WERI-Rb-1 (cell line): ENCODE data around the gene PLA2G7.
A peak's percentile ranks its signal among the peaks of the same experiment; 100 is the strongest.

Experiments
- DNase-seq: peaks from one replicate; pipeline ENCODE4 v3.0.0-alpha.2; 2020
- H3K27ac ChIP-seq: fragments of 250-450 bp; sonication (Bioruptor Pico); 2 replicates; pipeline ENCODE4 v1.5.1; 2020; ENCODE audit warnings: mild to moderate bottlenecking, moderate library complexity
- H3K27me3 ChIP-seq: fragments of 250-450 bp; sonication (Bioruptor Pico); 2 replicates; pipeline ENCODE4 v1.5.1; 2021; ENCODE audit warnings: mild to moderate bottlenecking, low read depth, moderate library complexity; ENCODE audit not compliant: insufficient read depth, severe bottlenecking
- H3K36me3 ChIP-seq: fragments of 250-450 bp; sonication (Bioruptor Pico); 2 replicates; pipeline ENCODE4 v1.5.1; 2020; ENCODE audit warnings: mild to moderate bottlenecking, moderate library complexity
- H3K4me3 ChIP-seq: 2 replicates; pipeline ENCODE4 v1.5.1; 2011; ENCODE audit warnings: low read depth, mild to moderate bottlenecking, control low read depth, low read length
- H3K9me3 ChIP-seq: fragments of 250-450 bp; sonication (Bioruptor Pico); 2 replicates; pipeline ENCODE4 v1.5.1; 2021; ENCODE audit warnings: mild to moderate bottlenecking, moderate library complexity; ENCODE audit not compliant: severe bottlenecking
- TF ChIP-seq, protein P1 (sequence below): IDR thresholded peaks from 2 replicates; pipeline ENCODE4 v1.5.1; 2011; ENCODE audit warnings: low read depth, mild to moderate bottlenecking, control low read depth, inconsistent platforms, low read length

Gene PLA2G7

GRCh38 chr6:46688966-46689335 lies 46.2 kb downstream of the PLA2G7 start:
- Histone ChIP-seq H3K27me3 (no peaks in the 10 kb centered on the region), H3K27ac (no peak overlapping the region), H3K36me3 (no peaks in the 10 kb centered on the region), H3K4me3 (no peak overlapping the region), H3K9me3 (no peaks in the 10 kb centered on the region)
- TF ChIP-seq, protein P1, sequence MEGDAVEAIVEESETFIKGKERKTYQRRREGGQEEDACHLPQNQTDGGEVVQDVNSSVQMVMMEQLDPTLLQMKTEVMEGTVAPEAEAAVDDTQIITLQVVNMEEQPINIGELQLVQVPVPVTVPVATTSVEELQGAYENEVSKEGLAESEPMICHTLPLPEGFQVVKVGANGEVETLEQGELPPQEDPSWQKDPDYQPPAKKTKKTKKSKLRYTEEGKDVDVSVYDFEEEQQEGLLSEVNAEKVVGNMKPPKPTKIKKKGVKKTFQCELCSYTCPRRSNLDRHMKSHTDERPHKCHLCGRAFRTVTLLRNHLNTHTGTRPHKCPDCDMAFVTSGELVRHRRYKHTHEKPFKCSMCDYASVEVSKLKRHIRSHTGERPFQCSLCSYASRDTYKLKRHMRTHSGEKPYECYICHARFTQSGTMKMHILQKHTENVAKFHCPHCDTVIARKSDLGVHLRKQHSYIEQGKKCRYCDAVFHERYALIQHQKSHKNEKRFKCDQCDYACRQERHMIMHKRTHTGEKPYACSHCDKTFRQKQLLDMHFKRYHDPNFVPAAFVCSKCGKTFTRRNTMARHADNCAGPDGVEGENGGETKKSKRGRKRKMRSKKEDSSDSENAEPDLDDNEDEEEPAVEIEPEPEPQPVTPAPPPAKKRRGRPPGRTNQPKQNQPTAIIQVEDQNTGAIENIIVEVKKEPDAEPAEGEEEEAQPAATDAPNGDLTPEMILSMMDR, result no peak
- DNase-seq, result no peak

GRCh38 chr6:46688117-46688965 lies 46.8 kb downstream of the PLA2G7 start:
- H3K27ac ChIP-seq, result no peak overlapping the region
- DNase-seq, result no peak
- no peak overlapping the region for H3K4me3 ChIP-seq
- no peaks in the 10 kb centered on the region for H3K36me3 ChIP-seq
- TF ChIP-seq, protein P1, result no peak
- no peaks in the 10 kb centered on the region for H3K9me3 ChIP-seq
- H3K27me3 ChIP-seq, result no peaks in the 10 kb centered on the region

DNA sequence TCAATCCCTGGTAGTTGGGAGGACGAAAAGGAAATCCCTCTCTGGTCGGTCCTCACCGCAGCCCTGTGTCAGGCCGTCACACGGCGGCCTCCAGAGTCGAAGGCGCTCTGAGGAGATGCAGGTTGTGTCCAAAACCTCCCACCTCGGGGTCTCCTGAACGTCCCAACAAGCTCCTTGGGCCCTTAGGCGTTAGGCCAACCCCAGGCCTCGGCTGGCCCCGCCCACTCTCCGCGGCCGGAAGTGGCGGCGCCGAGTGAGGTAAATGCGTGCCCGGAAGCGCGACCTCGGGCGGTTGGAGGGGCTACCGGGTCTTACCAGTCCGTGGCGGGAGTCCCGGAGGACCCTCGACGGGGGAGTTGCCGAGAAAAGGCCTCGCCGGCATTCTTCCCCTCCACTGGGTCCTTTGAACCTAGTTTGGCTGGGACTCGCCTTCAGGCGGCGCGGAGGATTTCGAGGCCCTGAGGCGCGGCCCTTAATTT lies 47.5 kb downstream of the PLA2G7 start, which contains the start of gene TDRD6:
TDRD6 (plus strand) TSS at position 267 of the 479 bp plus-strand sequence. CDS start 244 bp downstream, outside the sequence.
- no peak within 1 kb of the TSS for H3K4me3 ChIP-seq
- H3K36me3 ChIP-seq, result no peaks in the 10 kb centered on the region
- TF ChIP-seq, protein P1, result no peak
- H3K27me3 ChIP-seq, result no peaks in the 10 kb centered on the region
- no peak for DNase-seq
- no peaks in the 10 kb centered on the region for H3K9me3 ChIP-seq
- no peak within 1 kb of the TSS for H3K27ac ChIP-seq

DNA sequence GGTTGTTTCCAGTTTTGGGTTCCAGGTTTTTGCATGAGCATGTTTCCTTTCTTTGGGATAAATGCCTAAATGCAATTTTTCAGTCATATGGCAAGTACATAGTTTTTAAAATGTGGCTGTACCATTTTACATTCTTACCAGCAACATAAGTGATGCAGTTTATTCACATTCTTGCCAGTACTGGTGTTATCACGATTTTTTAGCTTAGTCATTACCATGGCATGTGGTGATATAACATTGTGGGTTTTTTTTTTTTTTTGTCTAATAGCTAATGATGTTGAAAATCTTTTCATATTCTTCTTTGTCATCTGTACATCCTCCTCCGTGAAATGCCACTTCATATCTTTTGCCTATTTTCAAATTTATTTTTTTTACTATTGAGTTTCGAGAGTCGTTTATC lies 50.4 kb downstream of the PLA2G7 start:
- Histone ChIP-seq H3K27me3 (no peaks in the 10 kb centered on the region), H3K4me3 (no peak overlapping the region), H3K27ac (no peak overlapping the region), H3K36me3 (no peaks in the 10 kb centered on the region), H3K9me3 (no peaks in the 10 kb centered on the region)
- DNase-seq, result no peak
- TF ChIP-seq, protein P1, result no peak

- TF ChIP-seq, protein P1, result peak; percentile 68
- no peak overlapping the region for H3K27ac ChIP-seq
- no peaks in the 10 kb centered on the region for H3K27me3 ChIP-seq
- H3K36me3 ChIP-seq, result no peaks in the 10 kb centered on the region; the same call in 1 of the 2 replicates
- no peaks in the 10 kb centered on the region for H3K9me3 ChIP-seq
- no peak overlapping the region for H3K4me3 ChIP-seq
- DNase-seq, result no peak
Measured at GRCh38 chr6:46677314-46677654, 57.9 kb downstream of the PLA2G7 start.
